OCI-LY7 (cell line): ENCODE results near the gene YJEFN3. TPM values are rescaled to one million over a fixed set of nuclear protein-coding genes. Genes with fewer than 3 reads are reported as not detected.

Experiments used
- BruUV-seq: library from RNA; stranded (reverse); fragments of 400-500 nt; replicated peaks from 2 replicates; lab custom pipeline; 2021; lab: Mats Ljungman, UMichigan
- CTCF ChIA-PET: fragments of 300-600 bp; sonication (Branson Sonifier 250); formaldehyde crosslinking; loops from one replicate; lab custom pipeline; 2022; ENCODE audit warnings: antibody characterized with exemption; ENCODE audit not compliant: unreplicated experiment; lab: Charles Lee
- POLR2A ChIA-PET: fragments of 300-600 bp; sonication (Branson Sonifier 250); formaldehyde crosslinking; loops from one replicate; lab custom pipeline; 2022; ENCODE audit warnings: antibody characterized with exemption; lab: Charles Lee
- DNase-seq: peaks from one replicate; pipeline ENCODE4 v3.0.0-alpha.2; 2015; ENCODE audit warnings: low spot score
- H2AFZ ChIP-seq: fragments of 200-600 bp; sonication (generic), shearing (Covaris generic); 2 replicates; pipeline ENCODE4 v1.6.1; 2014; ENCODE audit warnings: mild to moderate bottlenecking, antibody characterized with exemption, low read length, moderate library complexity
- H3K27ac ChIP-seq: fragments of 200-600 bp; sonication (generic); 2 replicates; pipeline ENCODE4 v1.5.1; 2014; ENCODE audit warnings: mixed run types, low read depth, mild to moderate bottlenecking, moderate library complexity, low read length, inconsistent platforms; ENCODE audit not compliant: poor library complexity, severe bottlenecking
- H3K36me3 ChIP-seq: fragments of 200-600 bp; sonication (generic); 2 replicates; pipeline ENCODE4 v1.6.1; 2014; ENCODE audit warnings: mild to moderate bottlenecking, antibody characterized with exemption, low read length, moderate library complexity, mixed read lengths; ENCODE audit not compliant: insufficient read depth
- H3K4me1 ChIP-seq: fragments of 200-600 bp; sonication (generic); 2 replicates; pipeline ENCODE4 v1.5.1; 2014; ENCODE audit warnings: mild to moderate bottlenecking, low read length; ENCODE audit not compliant: insufficient read depth, poor library complexity, severe bottlenecking
- H3K4me2 ChIP-seq: fragments of 200-600 bp; sonication (generic); 2 replicates; pipeline ENCODE4 v1.6.1; 2014; ENCODE audit warnings: mild to moderate bottlenecking, low read length
- H3K4me3 ChIP-seq: fragments of 200-600 bp; sonication (generic); 2 replicates; pipeline ENCODE4 v1.5.1; 2014; ENCODE audit warnings: mild to moderate bottlenecking, low read depth, low read length; ENCODE audit not compliant: poor library complexity, severe bottlenecking
- H3K79me2 ChIP-seq: fragments of 200-600 bp; sonication (generic); 2 replicates; pipeline ENCODE4 v1.6.1; 2016; ENCODE audit warnings: low read depth, mild to moderate bottlenecking, low read length, moderate library complexity, mixed read lengths; ENCODE audit not compliant: insufficient read depth
- H3K9me2 ChIP-seq: fragments of 200-600 bp; sonication (generic); 2 replicates; pipeline ENCODE4 v1.6.1; 2016; ENCODE audit warnings: mild to moderate bottlenecking, low read length, mixed read lengths; ENCODE audit not compliant: insufficient read depth
- H3K9me3 ChIP-seq: fragments of 200-600 bp; sonication (generic); 2 replicates; pipeline ENCODE4 v1.6.1; 2014; ENCODE audit warnings: mild to moderate bottlenecking, mixed run types, low read length, mixed read lengths
- H4K20me1 ChIP-seq: fragments of 200-600 bp; sonication (generic); 2 replicates; pipeline ENCODE4 v1.6.1; 2014; ENCODE audit warnings: mild to moderate bottlenecking, antibody characterized with exemption, low read length, moderate library complexity, mixed read lengths; ENCODE audit not compliant: insufficient read depth
- CTCF ChIP-seq: fragments of 200-600 bp; sonication (generic); conservative IDR thresholded peaks from 2 replicates; pipeline ENCODE4 v1.5.1; 2014; ENCODE audit warnings: mild to moderate bottlenecking, antibody characterized with exemption, low read length, moderate library complexity, mixed read lengths
- EZH2phosphoT487 ChIP-seq: fragments of 200-600 bp; sonication (generic); IDR thresholded peaks from 2 replicates; pipeline ENCODE4 v1.6.1; 2018; ENCODE audit warnings: low read depth, borderline replicate concordance, mild to moderate bottlenecking, mixed run types, antibody characterized with exemption, low read length, moderate library complexity, mixed read lengths
- intact Hi-C: fragments of 100-400 bp; cut with micrococcal nuclease; formaldehyde crosslinking; loops from one replicate; pipeline ENCODE4 v1.10.0; 2022; ENCODE audit not compliant: unreplicated experiment
- total RNA-seq, 2 experiments: library from RNA; depleted of rRNA in 1 of 2; stranded (reverse); fragments of >200 nt in 1 of 2; shearing (Covaris generic) in 1 of 2; gene quantifications; 2 replicates each; pipeline ENCODE4 v1.2.3, GENCODE V29; 2014 to 2022

YJEFN3 gene
- total RNA-seq, 2 experiments from 2014 or later: 5.4 to 35.3 TPM

DNA sequence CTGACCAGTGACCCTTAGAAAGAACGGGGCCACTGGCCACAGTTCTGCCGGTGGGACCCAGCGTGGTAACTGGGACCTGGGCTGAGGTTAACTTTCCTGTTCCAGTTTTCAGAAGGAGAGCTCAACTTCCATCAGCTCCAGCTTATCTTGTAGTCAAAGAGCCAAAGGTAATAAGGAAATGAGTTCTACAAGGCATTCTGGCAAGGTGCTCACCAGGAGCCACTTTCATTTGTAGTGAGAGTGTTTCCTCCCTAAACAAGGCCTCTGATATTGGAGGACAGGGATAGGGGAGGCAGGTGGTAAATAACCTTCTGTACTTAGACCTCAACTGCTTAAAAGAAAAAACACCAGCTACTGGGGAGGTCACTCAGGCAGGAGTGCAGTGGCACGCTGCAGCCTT lies 51.7 kb downstream of the YJEFN3 start:
- no peaks in the 10 kb centered on the region for H3K9me2 ChIP-seq
- CTCF ChIA-PET: no interaction called here
- no peaks in the 10 kb centered on the region for H3K4me1 ChIP-seq
- H2AFZ ChIP-seq: no peak overlapping the region
- DNase-seq: no peak
- no peaks in the 10 kb centered on the region for H3K9me3 ChIP-seq
- POLR2A ChIA-PET: no interaction called here
- no peaks in the 10 kb centered on the region for H3K36me3 ChIP-seq
- TF ChIP-seq CTCF: no peak
- TF ChIP-seq EZH2phosphoT487: no peak
- H3K4me2 ChIP-seq: no peak overlapping the region
- H3K4me3 ChIP-seq: no peak overlapping the region
- intact Hi-C loops: no loop called here
- H4K20me1 ChIP-seq: no peaks in the 10 kb centered on the region
- no peak overlapping the region for H3K27ac ChIP-seq
- no peaks in the 10 kb centered on the region for H3K79me2 ChIP-seq
- BruUV-seq: no TSS peak

- Histone ChIP-seq H3K4me2 (no peak overlapping the region), H3K4me1 (no peaks in the 10 kb centered on the region), H3K4me3 (no peak overlapping the region), H3K27ac (no peak overlapping the region), H3K9me3 (no peaks in the 10 kb centered on the region), H3K9me2 (no peaks in the 10 kb centered on the region), H3K79me2 (no peaks in the 10 kb centered on the region), H3K36me3 (no peaks in the 10 kb centered on the region), H2AFZ (no peak overlapping the region), H4K20me1 (no peaks in the 10 kb centered on the region)
- no TSS peak for BruUV-seq
- intact Hi-C loops: no loop called here
- no peak for DNase-seq
- ChIA-PET POLR2A (no interaction called here), CTCF (no interaction called here)
- no peak for TF ChIP-seq EZH2phosphoT487
- no peak for TF ChIP-seq CTCF
Observed at GRCh38 chr19:19581391-19581790, 52.7 kb downstream of the YJEFN3 start.

DNA sequence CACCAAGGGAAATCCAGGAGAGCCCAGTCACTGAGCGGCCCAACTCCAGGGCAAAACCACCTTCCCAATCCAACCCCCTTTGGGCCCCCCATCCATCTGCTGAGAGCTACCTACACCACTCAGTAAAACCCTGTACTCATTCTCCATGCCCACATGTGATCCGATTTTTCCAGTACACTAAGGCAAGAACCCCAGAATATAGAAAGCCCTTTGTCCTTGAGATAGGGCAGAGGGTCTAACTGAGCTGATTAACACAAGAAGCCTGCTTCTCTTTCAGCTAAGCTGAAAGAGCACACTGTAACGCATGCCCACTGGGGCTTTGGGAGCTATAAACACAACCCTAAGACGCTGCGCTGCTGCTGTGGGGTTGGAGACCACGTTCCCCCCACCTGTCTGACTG lies 53.8 kb downstream of the YJEFN3 start:
- intact Hi-C loops: no loop called here
- ChIA-PET POLR2A (interaction anchor here (0.6 kb wide), 1 partner anchor 277 kb away, joined by 4 read pairs; no protein-coding TSS in a partner anchor), CTCF (interaction anchor here (1.5 kb wide), 1 partner anchor 29 kb away, joined by 3 read pairs; no protein-coding TSS in a partner anchor)
- no peak overlapping the region for H2AFZ ChIP-seq
- no peak for DNase-seq
- H3K4me2 ChIP-seq: no peak overlapping the region
- no peaks in the 10 kb centered on the region for H3K36me3 ChIP-seq
- no peaks in the 10 kb centered on the region for H3K9me3 ChIP-seq
- H3K4me1 ChIP-seq: no peaks in the 10 kb centered on the region
- no peaks in the 10 kb centered on the region for H3K9me2 ChIP-seq
- BruUV-seq: no TSS peak
- no peaks in the 10 kb centered on the region for H4K20me1 ChIP-seq
- no peak overlapping the region for H3K4me3 ChIP-seq
- H3K27ac ChIP-seq: no peak overlapping the region
- H3K79me2 ChIP-seq: no peaks in the 10 kb centered on the region
- no peak for TF ChIP-seq EZH2phosphoT487
- TF ChIP-seq CTCF: no peak
